C1 segment of cervical spinal cord (tissue), 14 donors: ENCODE measurements around the gene RPUSD2.

ENCODE experiments used
- DNase-seq, 14 donors: peaks; one replicate each; lab custom pipeline; 2025; lab: John Stamatoyannopoulos, UW

The RPUSD2 gene, protein sequence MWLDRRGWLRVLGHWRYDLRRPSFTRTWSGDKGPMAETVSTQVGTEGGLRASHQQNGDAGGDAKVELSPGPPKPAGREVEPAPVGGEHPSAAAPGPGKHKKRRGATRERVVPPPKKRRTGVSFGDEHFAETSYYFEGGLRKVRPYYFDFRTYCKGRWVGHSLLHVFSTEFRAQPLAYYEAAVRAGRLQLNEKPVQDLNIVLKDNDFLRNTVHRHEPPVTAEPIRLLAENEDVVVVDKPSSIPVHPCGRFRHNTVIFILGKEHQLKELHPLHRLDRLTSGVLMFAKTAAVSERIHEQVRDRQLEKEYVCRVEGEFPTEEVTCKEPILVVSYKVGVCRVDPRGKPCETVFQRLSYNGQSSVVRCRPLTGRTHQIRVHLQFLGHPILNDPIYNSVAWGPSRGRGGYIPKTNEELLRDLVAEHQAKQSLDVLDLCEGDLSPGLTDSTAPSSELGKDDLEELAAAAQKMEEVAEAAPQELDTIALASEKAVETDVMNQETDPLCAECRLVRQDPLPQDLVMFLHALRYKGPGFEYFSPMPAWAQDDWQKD

DNA sequence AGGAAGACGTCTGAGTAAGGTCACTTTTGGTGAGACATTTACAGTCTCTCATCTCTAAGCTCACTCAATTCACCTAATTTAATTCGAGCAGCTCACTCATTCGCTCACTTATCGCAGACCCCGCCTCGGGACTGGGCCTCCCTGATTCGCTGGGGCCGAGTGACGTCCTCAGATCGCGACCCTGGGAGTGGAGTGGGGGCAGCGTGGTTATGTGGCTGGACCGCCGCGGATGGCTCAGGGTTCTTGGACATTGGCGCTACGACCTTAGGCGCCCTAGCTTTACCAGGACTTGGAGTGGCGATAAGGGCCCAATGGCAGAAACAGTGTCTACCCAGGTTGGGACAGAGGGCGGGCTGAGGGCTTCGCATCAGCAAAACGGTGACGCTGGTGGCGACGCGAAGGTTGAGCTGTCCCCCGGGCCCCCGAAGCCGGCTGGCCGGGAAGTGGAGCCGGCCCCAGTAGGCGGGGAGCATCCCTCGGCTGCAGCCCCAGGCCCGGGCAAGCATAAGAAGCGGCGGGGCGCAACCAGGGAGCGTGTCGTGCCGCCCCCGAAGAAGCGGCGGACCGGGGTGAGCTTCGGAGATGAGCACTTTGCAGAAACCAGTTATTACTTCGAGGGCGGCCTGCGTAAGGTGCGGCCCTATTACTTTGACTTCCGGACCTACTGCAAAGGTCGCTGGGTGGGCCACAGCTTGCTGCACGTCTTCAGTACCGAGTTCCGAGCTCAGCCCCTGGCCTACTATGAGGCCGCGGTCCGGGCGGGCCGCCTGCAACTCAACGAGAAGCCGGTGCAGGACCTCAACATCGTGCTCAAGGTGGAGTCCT lies at the start of gene RPUSD2:
TSS of gene RPUSD2 (plus strand) at position 171 of the 825 bp plus-strand sequence. CDS start at position 210, 39 bp downstream.
- peak; percentile 49 to 93 (median 87) for DNase-seq

DNA sequence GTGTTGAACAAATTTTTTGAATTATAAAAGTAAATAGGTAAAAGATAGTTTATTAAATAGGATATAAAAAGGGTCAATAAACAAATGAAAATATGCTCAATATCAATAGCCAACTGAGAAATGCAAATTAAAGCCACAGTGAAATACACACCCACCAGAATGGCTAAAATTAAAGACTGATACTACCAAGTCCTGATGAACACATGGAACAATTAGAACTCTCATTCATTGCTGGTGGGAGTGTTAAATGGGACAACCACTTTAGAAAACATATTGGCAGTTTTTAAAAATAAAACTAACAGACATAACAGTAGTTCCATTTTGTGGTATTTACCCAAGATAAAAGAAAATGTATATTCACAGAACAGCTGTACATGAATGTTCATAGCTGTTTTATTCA lies 45.5 kb upstream of the RPUSD2 start:
- no peak for DNase-seq

DNA sequence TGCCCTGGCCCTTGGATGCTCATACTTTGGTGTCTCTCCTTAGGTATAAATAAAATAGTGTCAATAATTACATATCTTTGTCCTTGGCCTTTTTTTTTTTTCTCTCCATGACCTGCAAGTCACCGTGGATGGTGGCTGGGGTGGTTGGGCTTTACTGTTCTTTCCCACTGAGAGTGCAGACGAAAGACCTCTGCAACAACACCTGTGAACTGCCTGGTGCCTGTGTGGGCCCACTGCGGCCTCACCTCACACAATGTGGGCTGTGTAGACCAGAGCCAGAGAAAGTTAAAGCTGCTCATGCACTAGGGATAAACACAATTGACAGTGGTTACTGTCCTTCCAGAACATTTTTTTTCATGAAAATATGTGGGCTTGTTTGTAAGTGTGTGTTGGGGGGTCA lies 43.2 kb upstream of the RPUSD2 start:
- no peak for DNase-seq

DNA sequence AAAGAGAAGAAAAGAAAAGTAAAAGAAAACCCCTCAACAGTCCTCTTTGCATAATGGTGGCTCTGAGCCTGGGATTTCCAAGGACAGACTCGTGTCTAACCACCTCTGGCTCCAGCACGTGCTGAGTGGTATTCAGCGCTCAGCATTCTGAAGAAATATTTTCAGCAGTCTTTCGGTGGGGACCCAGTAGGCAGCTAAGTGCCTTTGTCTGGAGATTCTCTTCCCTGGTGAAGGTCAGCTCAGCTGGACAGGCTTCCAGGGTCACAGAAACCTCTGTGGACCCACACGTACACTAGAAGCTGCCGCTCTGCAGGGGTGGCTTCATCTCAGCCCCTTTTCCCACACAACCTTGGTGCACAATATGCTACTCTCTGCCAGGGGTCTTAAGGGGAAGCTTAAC lies 40.3 kb upstream of the RPUSD2 start:
- DNase-seq, result no peak

DNA sequence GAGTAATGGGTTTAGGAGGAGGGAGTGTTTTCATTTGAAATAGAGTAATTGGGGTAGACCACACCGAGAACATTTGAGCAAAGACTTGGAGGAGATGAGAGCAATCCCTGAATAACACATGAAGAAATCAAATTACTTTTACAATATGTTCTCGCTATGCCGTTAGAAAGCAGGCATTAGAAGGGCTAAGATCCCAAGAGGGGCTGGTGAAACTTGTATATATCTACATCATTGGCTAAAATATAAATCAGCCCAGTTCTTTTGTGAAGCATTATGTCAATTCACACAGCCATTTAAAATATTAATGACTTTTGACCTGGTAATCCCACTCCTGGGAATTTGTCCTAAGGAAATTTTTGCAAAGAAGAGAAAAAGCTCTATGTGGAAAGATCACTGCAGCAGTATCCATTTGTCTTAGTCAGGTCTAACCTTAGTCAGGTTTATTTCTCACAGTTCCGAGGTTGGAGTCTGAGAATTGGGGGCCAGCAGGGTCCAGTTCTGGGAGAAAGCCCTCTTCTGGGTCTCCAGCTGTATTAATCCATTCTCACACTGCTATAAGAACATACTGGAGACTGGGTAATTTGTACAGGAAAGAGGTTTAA lies 35.2 kb upstream of the RPUSD2 start:
- DNase-seq, result no peak

DNA sequence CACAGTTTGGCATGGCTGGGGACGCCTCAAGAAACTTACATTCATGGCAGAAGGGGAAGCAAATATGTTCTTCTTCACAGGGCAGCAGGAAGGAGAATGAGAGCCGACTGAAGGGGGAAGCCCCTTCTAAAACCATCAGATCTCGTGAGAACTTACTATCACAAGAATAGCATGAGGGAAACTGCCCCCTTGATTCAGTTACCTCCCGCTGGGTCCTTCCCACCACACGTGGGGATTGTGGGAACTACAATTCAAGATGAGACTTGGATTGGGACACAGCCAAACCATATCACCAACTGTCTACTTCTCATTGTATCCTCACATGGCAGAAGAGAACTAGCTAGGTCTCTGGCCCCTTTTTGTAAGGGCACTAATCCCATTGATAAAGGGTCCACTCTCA lies 34.7 kb upstream of the RPUSD2 start:
- DNase-seq, result no peak

DNA sequence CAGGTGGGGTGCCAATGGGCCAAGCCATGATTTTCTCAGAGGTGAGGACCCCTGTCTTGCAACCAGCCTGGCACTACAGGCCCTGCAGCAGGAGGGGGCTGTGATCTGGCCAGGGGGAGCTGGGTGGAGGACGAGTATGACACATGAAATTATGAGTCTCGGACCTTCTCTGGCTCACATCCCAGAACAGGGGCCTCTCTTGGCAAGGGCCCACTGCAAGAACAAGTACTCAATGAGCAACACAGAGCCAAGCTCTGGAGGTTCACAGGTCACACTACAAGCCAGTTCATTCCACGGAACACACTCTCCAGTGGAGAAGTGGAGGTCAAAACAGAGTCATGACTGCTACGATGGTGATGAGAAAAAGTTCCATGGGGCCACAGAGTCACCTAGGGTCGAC lies 32.6 kb upstream of the RPUSD2 start:
- no peak for DNase-seq

DNA sequence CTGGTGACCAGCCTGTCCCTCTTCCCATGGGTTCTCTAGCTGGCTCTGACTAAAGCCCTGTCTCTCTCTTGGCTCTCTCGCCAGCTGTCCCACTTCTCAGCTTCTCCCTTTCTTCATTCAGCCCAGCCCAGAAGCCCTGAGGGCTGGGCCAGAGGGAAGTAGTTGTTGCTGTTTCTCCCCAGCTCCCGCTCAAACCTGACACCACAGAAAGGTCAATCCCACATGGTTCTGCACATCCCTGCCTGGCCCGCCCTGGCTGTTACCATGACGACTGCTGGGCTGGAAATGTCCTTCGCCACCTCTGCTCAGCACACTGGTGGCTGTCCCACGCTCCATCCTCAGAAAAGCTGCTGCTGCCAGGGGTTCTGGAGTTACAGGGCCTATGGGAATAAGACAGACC lies 30.1 kb upstream of the RPUSD2 start:
- DNase-seq, result no peak

DNA sequence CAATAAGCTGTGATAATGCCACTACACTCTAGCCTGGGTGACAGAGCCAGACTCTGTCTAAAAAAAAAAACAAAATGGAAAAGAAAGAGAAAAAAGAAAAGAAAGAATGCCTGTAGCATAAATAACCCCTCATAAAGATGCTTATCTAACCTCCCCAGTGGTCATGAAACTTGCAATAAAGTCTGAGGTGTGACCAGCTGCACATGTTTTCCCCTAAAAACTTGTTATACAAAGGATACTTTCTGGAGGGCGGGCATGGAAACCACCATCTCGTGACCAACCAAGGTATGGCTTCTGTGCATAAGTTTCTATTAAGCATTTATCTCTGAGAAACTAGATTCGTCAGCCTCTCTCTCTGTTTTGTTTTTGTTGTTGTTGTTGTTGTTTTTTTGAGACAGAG lies 26.0 kb upstream of the RPUSD2 start:
- DNase-seq, result no peak

DNA sequence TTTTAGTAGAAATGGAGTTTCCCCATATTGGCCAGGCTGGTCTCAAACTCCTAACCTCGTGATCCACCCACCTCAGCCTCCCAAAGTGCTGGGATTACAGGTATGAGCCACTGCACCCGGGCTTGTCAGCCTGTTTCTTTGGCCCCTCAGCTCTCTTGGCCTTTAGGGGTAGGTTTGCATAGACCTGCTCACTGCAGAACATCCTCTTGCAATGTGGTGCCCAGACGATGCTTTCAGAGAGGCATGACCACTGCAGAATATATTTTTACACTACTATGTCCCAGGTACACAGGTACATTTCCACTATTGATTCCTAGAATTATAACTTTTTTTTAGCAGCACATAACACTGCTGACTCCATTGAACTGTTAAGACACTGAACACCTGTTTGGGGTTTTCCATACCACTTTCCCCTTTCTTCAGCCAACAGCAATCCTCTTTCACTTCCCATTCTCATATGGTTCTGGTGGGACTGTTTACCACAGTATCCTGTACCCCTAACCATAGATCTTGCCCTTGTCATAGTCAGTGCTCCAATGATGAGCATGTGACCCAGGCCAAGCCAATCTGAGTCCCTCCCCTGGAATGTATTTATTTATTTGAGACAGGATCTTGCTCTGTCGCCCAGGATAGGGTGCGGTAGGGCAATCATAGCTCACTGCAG lies 25.3 kb upstream of the RPUSD2 start:
- DNase-seq, result no peak

DNA sequence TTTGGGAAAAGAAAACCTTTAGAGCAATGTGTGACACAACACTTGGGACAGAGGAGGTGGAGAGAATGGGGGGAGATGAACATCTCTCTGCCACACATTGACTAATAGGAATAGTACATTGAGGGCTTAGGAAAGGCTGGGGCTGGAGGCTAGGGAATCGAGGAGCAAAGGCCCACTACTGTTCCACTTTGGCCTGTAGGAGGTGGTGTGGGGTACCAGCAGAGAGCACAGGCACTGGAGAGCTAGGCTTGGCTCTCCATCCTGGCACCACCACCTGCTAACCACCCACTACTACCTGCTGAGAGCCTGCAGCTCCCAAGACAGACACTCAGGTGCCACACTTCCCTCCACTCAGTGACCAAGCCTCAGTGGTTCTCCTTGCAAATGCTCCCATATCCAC lies 23.6 kb upstream of the RPUSD2 start:
- no peak for DNase-seq

DNA sequence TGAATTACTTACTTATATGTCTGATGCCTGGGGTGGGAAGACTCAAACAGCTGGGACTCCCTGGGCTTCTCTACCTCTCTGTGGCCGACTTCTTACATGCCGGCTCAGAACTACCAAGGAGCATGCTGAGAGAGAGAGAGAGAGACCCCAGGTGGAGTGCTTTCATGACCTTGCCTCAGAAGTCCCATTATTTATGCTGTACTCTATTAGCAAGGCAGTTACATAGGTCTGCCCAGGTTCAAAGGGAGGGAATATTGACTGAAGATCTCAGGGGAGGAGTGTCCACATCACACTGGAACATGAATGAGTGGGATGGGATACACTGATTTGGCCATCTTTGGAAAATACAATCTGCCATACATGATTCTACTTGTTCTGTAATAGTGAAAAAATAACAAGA lies 20.5 kb upstream of the RPUSD2 start:
- no peak for DNase-seq

DNA sequence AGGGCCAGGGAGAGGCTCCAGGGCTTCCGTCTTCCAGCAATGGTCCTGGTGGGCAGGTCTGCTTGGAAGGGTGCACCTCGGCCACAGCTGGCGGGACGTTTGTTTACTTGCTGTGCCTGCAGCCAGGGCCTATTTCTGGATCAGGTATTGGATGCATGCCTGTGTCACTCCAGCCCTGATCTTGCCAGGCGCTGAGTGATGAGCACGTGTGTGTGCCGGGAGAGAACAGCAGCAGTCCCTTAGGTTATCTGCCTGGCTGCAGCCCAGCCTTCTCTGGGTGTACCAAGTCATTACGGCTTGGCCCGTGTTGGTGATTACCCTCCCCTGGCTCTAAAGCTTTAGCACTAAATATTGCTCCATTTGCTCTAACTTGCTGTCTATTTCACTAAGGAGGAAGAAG lies 19.2 kb upstream of the RPUSD2 start:
- no peak for DNase-seq

DNA sequence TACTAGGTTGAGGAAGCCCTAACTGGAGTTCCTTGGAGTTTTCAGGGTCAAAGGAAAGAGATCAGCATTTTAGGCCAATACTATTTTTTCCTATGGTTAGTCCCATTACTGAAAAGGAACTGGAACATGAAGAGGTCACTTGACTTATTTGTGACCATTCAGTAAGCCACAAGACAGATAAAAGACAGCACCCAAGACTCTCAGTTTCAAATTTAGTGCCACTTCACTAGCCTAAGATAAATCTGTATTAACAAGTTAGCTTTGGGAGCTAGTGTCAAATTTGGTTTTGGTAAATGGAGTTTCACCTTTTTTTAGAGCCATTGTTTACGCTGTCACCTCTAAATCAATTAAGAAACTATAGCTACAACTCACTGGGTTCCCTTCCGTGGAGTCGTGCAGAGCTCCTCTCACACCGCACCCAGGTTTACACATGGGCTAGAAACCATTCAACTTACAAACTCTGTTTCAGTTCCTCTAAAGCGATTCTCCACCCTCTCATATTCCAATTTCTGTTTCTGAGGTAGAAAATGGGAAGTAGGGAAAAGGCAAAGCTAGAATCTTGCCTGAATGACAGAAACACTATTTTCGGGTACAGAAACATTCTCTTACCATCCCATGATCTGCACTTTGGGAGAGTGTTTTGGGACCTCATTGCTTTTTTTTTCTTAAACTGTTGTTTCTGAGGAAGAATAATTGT lies 18.6 kb upstream of the RPUSD2 start:
- no peak for DNase-seq

DNA sequence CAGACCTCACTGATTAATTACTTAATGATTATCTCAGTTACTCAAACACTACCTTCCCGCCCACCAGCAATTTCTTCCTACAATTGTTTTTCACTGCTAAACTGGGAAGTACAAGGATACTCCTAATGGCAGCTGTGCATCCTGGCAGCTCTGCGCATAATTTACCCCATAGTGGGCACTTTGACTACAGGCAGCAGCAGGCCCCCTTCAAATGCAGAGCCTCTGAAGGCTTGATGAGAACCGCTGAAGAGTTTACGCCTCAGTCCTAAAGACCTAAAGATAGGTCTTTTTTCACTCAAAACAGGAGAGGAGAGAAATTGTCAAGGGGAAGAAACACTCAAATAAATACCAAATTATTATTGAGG lies 15.0 kb upstream of the RPUSD2 start:
- DNase-seq, result no peak

DNA sequence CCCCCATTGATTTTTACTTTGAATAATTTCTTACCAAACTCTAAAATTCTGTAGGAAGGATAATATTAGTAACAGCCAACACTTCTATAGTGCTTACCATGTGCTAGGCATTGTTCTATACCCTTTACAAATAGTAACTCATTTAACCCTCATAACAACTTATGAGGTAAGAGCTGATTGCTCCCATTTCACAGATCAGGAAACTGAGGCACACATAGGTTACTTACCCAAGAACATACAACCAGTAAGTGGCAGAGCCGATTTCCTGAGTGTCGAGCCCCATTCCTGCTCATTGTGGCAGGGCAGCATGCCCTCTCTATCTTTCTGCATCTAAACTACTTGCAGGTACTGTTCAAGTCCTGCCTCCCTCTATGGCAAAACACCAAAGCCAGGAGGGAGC lies 13.2 kb upstream of the RPUSD2 start:
- DNase-seq, result no peak

DNA sequence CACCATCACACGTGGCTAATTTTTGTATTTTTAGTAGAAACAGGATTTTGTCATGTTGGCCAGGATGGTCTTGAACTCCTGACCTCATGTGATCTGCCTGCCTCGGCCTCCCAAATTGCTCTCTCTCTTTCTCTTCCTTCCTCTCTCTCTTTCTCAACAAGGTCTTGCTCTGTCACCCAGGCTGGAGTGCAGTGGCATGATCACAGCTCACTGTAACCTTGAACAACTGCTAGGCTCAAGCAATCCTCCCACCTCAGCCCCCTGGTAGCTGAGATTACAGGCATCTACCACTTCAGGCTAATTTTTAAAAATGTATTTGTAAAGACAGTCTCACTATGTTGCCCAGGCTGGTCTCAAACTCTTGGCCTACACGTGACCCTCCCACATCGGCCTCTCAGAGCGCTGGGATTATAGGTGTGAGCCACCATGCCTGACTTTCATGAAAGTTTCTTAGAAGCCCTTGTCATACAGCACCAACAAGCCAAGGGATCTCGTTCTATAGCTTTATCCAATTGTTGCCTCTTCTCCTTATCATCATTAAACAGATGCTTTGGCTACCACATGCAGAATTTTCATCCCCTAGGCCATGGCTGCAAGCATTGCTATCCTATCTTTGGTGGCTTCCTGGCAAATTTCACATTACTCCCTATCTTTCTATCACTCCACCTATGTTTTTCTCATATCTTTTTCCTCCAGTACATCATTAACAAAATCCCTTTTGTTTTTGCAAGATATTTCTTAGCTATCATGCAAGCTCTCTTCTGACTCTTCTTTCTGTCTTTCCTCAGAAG lies 10.0 kb upstream of the RPUSD2 start:
- DNase-seq, result no peak

DNA sequence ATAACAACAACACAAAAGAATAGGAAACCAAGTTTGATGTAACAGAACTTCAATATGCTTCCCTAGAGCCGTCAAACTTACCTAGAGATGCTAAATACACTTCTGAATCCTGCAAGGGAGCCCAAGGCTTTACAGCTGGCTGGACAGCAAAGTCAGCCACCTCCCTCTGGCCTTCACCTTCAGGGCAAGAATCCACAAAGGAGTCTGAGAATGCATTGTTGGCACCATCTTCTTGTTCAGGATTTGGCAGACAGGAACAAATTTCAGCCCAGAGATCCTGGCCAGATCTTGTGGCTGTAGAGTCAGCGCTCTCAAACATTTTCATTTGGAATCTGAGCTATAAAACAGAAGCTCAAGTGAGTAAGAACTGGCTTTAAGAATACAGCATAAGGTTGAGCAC lies 6.4 kb upstream of the RPUSD2 start:
- no peak for DNase-seq

DNA sequence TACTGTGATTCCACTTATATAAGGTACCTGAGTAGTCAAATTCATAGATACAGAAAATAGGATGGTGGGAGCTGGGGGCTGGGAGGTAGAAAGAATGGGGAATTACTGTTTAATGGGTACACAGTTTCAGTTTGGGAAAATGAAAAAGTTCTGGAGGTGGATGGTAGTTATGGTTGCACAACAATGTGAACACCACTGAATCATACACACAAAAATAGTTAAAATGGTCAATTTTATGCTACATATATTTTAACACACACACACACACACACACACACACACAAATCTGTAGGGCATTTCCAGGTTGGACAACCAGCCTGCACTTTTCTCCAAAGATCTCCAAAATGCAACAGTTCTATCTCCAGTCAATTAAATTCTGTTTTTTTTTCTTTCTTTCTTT lies 5.7 kb upstream of the RPUSD2 start:
- DNase-seq, result no peak

DNA sequence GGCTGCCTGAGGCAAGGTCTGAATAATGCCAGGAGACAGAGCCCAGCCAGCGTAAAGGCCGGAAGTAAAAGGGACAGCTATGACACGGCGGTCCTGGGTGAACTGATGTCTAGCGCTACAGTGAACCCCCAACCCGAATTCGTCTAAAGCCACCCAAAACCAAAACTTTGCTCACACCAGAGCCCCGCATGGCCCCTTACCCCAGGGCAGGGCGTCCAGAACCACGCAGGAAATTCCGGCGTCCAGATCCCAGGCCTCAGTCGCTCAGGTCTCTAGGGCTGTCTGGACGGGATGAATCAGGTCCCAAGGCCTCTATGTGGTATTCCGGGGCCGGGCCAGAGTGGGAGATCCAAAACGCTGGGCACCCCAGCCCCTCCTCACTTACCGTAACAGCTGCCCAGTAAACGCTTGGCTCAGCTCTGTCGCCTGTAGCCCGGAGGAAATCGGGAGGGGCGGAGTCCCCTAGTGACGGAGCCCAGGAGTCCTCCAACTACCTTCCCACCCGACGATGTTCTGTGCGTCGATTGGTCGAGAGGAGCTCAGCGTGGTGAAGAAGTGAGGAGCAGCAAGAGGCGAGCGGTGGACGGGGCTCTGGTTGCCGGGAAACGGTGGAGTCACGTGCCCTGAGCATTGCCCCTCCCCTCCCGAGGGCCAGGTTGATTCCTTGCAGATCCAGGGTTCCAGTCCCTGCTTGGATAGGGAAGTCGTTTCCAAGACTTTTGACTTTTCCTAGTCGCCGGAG lies 4.3 kb upstream of the RPUSD2 start, which contains the start of gene CCDC32:
TSS of gene CCDC32 (minus strand) at position 452 of the 742 bp plus-strand sequence. CDS start 2,027 bp downstream, outside the sequence.
- DNase-seq, result peak; percentile 73 to 99 (median 95)
